Type B pancreatic cell (in vitro differentiated cells): Measurements from ENCODE around the gene SSR3. TPM values are rescaled to one million over a fixed set of nuclear protein-coding genes. Genes with fewer than 3 reads are reported as not detected.

Source experiments
- DNase-seq: peaks from one replicate; pipeline ENCODE4 v3.0.0; 2021; ENCODE audit warnings: mixed read lengths; ENCODE audit not compliant: unreplicated experiment; ENCODE audit errors: extremely low spot score
- H3K27ac Mint-ChIP-seq: 2 replicates; pipeline ENCODE4 v1.8.0; 2021; ENCODE audit warnings: mild to moderate bottlenecking, mixed read lengths
- H3K27me3 Mint-ChIP-seq: 2 replicates; pipeline ENCODE4 v1.8.0; 2021; ENCODE audit warnings: mixed read lengths
- H3K36me3 Mint-ChIP-seq: 2 replicates; pipeline ENCODE4 v1.8.0; 2021; ENCODE audit warnings: mixed read lengths
- H3K4me1 Mint-ChIP-seq: one replicate; pipeline ENCODE4 v1.8.0; 2021; ENCODE audit warnings: mixed read lengths; ENCODE audit not compliant: unreplicated experiment
- H3K4me3 Mint-ChIP-seq: 2 replicates; pipeline ENCODE4 v1.8.0; 2021; ENCODE audit warnings: mild to moderate bottlenecking, mixed read lengths
- H3K9me3 Mint-ChIP-seq: 2 replicates; pipeline ENCODE4 v1.8.0; 2021; ENCODE audit warnings: mixed read lengths
- total RNA-seq: library from RNA; stranded (reverse); gene quantifications from 2 replicates; pipeline ENCODE4 v1.2.1, GENCODE V29; 2021; ENCODE audit warnings: low replicate concordance
- TF ChIP-seq, protein P1 (sequence below): fragments of 200-600 bp; sonication (generic); conservative IDR thresholded peaks from 2 replicates; pipeline ENCODE4 v1.5.0; 2021; ENCODE audit warnings: antibody characterized with exemption, mild to moderate bottlenecking

SSR3 gene
- total RNA-seq, 1 donor from 2014 or later, result 170 TPM

DNA sequence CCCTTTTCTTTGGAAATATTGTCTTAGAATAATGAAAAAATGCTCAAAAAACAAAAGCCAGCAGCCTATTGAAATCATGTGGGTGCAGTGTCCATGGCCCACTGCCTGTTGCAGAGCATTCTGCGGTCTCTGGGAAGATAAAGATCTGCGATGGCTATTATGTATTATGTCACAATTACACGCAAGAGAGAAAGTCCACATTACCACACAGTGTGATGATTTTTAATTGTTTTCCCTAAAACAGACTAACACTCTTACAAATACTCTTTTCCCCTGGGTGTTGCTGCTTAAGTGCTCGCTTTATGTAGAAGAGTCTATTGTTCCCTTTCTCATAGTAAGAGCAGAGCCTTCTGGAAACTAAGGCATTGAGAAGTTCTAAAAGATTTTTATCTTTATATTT is 32.2 kb downstream of the SSR3 start:
- Mint-ChIP-seq H3K27me3 (peaks cover 4% of the 10 kb centered on the region), H3K36me3 (no peaks in the 10 kb centered on the region), H3K4me1 (peaks cover 5% of the 10 kb centered on the region), H3K9me3 (no peaks in the 10 kb centered on the region), H3K27ac (no peak overlapping the region), H3K4me3 (no peak overlapping the region)
- no peak for DNase-seq
- TF ChIP-seq, protein P1, sequence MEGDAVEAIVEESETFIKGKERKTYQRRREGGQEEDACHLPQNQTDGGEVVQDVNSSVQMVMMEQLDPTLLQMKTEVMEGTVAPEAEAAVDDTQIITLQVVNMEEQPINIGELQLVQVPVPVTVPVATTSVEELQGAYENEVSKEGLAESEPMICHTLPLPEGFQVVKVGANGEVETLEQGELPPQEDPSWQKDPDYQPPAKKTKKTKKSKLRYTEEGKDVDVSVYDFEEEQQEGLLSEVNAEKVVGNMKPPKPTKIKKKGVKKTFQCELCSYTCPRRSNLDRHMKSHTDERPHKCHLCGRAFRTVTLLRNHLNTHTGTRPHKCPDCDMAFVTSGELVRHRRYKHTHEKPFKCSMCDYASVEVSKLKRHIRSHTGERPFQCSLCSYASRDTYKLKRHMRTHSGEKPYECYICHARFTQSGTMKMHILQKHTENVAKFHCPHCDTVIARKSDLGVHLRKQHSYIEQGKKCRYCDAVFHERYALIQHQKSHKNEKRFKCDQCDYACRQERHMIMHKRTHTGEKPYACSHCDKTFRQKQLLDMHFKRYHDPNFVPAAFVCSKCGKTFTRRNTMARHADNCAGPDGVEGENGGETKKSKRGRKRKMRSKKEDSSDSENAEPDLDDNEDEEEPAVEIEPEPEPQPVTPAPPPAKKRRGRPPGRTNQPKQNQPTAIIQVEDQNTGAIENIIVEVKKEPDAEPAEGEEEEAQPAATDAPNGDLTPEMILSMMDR, result no peak

DNA sequence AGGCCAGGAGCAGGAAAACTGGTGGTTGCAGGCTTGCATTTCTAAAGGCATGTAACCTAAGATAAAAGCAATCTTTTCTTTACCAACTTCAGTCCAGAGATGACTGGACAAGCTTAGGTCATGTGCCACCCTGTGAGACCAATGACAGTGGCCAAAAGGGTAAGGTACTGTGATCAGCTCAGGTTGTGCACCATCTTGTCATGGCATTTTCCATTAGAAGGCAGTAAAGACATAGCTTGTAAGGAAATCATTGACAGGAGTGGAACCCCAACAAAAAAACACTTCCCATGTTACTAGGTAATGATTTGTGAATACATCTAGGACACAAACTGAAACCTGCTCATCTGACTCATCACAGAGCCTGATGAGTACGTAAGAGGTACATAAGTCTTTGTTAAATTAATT is 35.2 kb downstream of the SSR3 start:
- TF ChIP-seq, protein P1, result no peak
- H3K4me3 Mint-ChIP-seq, result no peak overlapping the region
- no peak for DNase-seq

DNA sequence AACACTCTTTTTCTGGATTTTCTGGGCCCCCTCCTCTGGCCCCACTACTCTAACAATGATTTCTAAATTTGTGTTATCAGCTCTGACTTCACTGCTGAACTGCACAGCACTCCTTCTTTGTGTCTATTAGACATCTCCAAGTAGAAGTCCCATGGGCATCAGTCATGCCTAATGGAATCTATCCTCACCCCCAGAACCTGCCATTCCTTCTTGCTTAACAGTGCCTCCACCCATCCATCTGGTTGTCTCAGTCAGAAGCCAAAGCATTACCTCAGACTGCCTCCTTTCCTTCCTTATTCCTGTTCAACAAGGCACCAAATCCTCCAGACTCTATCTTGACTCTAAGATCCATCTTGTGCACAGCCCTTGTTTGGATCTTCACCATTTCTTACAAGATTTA is 36.2 kb downstream of the SSR3 start:
- Mint-ChIP-seq H3K4me1 (peaks cover 8% of the 10 kb centered on the region), H3K27ac (no peak overlapping the region), H3K36me3 (no peaks in the 10 kb centered on the region), H3K27me3 (peaks cover 4% of the 10 kb centered on the region), H3K9me3 (no peaks in the 10 kb centered on the region), H3K4me3 (no peak overlapping the region)
- DNase-seq, result no peak
- TF ChIP-seq, protein P1, result no peak

More for the DNA sequence above, 35.2 kb downstream of the SSR3 start:
- H3K27me3 Mint-ChIP-seq, result peaks cover 4% of the 10 kb centered on the region
- H3K27ac Mint-ChIP-seq, result no peak overlapping the region
- peaks cover 5% of the 10 kb centered on the region for H3K4me1 Mint-ChIP-seq
- no peaks in the 10 kb centered on the region for H3K36me3 Mint-ChIP-seq
- H3K9me3 Mint-ChIP-seq, result no peaks in the 10 kb centered on the region

DNA sequence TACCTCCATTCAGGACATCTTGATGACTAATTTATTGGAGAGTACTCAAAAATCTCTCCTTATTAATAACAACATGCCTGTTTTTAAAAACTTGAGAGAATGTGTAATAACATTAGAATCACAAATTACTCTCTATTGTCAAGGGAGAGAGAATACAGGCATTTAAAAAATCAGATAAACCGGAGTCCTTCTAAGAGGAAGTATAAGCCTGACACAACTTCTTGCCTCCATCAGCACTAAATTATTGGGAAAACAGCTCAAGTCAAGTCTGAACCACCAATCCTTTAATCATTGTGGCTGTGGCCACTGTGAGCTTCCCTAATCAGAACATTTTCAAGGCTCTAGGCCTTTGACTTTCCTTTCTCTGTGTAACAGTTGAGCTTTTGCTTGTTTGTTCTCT is 38.0 kb downstream of the SSR3 start:
- no peak for DNase-seq
- Mint-ChIP-seq H3K27me3 (peaks cover 4% of the 10 kb centered on the region), H3K27ac (no peak overlapping the region)

DNA sequence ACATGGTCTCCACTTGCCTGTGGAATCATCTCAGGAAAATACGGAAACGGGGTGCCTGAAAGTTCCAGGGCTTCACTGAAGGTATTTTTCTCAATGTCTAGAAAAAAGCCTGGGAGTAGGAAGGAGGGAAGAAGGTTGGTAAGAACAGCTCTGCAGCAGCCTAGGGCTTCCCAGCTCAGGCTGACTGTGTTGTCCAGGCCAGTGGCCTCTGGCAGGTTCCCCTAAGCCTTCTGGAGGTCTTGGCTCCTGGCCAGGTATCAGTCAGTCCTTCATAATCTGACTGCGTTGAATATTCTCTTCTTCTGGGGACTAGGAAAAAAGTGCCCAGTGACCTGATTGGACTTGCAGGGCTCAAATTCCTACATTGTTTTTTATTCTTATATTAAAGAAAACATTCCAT is 38.6 kb downstream of the SSR3 start:
- TF ChIP-seq, protein P1, result no peak
- Mint-ChIP-seq H3K36me3 (no peaks in the 10 kb centered on the region), H3K9me3 (no peaks in the 10 kb centered on the region), H3K4me1 (peaks cover 12% of the 10 kb centered on the region), H3K27me3 (peaks cover 9% of the 10 kb centered on the region), H3K4me3 (no peak overlapping the region), H3K27ac (no peak overlapping the region)
- no peak for DNase-seq

More for the DNA sequence above, 38.0 kb downstream of the SSR3 start:
- no peaks in the 10 kb centered on the region for H3K36me3 Mint-ChIP-seq
- H3K9me3 Mint-ChIP-seq, result no peaks in the 10 kb centered on the region
- no peak overlapping the region for H3K4me3 Mint-ChIP-seq
- TF ChIP-seq, protein P1, result no peak
- H3K4me1 Mint-ChIP-seq, result peaks cover 12% of the 10 kb centered on the region

DNA sequence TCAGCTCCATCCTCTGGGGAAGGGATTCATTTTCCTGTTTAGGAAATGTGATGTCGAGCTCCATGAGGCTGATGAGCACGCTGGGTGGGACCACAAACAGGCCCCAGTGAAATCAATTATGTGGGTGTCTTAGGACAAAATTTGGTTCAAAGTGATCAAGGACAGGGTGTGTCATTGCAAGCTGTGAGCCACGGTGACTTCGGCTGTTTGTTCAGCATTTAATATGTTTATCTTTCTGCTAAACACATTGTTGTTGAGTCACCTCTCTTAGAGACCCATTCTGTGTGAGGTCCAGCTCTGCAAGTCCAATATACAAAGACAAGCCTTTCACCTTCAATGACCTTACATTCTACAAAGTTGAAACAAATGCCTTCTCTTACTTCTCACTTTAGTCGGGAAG is 41.3 kb downstream of the SSR3 start:
- H3K4me3 Mint-ChIP-seq, result no peak overlapping the region
- H3K27ac Mint-ChIP-seq, result no peak overlapping the region
- H3K36me3 Mint-ChIP-seq, result no peaks in the 10 kb centered on the region
- TF ChIP-seq, protein P1, result no peak
- H3K9me3 Mint-ChIP-seq, result no peaks in the 10 kb centered on the region
- peaks cover 13% of the 10 kb centered on the region for H3K4me1 Mint-ChIP-seq
- H3K27me3 Mint-ChIP-seq, result peaks cover 8% of the 10 kb centered on the region
- no peak for DNase-seq
